Globus pallidus (tissue), 1 donor: ENCODE measurements around the gene FAM118B.
"Not testable (repeated sequence)": the region's sequence is repeated elsewhere in the genome, so short reads cannot be mapped to it uniquely, and the experiment has no call there.

Experiments used
- DNase-seq: peaks from one replicate; pipeline ENCODE4 v3.0.0-alpha.2; 2015; ENCODE audit warnings: low spot score

Gene FAM118B

DNA sequence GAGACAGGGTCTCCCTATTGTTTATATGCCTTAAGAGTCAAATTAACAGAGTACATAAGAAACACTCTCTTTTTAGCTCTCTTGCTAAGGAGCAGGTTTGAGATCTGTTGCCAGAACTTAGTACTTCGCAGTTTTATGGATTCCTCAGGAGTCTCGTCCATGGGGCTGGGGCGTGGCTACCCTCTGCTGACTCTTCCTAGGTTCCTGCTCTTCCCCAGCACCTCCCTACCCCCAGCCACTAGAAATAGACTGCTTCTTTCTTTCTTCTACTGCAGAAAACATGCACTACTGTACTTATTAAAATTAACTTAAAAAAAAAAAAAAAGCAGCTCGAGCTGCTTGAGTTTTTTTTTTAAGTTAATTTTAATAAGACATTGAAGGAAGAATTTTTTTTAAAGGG lies 8.0 kb downstream of the FAM118B start:
- DNase-seq = no peak

DNA sequence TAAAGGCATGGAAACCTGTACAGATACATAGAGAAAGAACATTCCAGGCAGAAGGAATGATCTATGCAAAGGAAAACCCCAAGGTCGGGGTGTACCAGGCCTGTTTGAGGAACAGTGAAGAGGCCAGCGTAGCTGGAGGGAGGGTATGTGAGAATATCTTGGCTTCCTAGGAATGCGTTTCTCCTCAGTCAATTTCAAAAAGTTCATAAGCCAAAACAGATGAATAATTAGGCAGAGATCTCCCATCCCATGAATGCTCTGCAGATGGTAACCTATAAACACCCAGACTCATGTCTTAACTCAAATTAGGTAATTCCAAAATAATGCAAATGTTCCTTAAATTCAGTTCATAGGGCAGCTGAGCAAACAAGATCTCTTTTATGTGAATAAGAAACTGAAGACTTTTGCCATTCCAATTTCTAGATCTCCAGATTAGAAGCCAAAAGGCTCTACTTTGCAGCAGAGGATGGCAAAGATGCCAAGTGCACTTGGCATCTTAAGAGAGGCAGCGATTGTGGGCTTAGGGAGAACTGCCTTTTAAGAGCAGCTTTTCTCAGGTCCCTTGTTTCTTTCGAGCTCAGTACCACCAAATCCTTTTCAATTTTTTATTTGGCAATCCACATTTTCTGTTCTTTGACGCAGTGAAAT lies 13.2 kb downstream of the FAM118B start:
- no peak for DNase-seq

DNA sequence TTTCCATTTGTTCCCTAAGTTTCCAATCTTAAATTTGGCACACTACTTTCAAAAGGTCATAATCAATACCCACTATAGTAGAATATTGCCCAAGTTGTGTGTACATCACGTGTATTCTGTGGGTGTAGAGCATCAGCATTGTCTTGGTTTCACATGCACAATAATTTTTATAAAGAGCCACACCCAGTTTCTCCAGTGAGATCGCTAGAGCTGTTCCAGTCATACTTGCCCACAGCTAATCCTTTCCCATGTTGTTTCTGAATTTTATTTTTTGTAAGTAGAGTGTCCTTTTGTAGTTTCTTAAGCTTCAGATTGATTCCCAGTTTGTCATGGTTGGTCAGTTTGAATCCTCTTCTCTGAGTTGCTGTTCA lies 13.7 kb downstream of the FAM118B start:
- DNase-seq = no peak

DNA sequence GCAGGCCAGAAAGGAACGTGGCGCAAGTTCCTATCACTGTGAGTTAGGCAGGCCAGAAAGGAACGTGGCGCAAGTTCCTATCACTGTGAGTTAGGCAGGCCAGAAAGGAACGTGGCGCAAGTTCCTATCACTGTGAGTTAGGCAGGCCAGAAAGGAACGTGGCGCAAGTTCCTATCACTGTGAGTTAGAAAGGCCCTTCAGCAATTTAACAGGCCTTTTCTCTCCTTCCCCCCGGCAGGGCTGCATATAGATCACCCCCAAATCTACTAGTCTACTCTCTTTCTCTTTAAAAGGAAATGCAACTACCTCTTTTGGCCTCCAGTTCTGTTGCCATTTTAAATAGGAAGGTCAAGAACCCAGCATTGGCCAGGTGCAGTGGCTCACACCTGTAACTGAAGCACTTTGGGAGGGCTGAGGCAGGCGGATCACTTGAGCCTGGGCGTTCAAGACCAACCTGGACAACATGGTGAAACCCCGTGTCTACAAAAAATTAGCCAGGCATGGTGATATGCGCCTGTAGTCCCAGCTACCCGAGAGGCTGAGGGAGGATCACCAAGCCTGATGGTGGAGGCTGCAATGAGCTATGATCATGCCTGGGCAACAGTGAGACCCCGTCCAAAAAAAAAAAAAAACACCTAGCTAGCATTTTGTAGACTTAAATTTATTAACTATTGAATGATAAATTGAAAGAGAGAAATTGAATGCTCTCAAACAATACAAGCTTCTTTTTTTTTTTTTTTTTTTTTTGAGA lies 14.9 kb downstream of the FAM118B start:
- no peak for DNase-seq

DNA sequence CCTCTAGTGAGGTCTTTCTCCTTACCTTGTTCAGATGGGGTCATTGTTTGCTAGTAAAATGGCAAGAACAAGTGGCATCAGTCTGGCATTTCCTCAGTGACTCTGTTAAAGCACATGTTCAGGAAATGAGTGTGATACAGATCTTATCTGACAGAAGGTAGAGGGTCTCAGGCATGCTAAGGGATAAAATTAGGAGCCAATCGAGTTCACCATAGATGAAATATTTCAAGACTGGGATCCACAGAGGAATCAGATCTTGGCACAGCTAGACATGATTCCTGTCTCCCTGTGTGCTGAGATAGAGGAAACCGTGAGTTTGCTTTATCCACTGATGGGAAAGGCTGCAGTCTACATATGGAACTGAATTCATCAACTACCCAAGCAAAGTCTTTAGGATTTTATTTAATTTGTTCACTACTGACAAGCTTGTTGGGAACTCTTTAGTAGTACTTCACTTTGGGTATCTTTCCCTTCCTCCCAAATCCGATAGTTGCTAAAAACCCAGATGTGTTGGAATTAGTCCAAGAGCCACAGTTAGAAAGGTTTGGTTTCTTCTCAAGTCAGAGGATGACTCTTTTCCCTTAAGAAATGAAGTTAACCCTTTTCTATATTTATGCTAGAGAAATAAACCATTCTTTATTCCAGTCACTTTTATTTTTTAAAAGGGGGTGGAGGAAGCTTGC lies 18.4 kb downstream of the FAM118B start:
- no peak for DNase-seq

DNA sequence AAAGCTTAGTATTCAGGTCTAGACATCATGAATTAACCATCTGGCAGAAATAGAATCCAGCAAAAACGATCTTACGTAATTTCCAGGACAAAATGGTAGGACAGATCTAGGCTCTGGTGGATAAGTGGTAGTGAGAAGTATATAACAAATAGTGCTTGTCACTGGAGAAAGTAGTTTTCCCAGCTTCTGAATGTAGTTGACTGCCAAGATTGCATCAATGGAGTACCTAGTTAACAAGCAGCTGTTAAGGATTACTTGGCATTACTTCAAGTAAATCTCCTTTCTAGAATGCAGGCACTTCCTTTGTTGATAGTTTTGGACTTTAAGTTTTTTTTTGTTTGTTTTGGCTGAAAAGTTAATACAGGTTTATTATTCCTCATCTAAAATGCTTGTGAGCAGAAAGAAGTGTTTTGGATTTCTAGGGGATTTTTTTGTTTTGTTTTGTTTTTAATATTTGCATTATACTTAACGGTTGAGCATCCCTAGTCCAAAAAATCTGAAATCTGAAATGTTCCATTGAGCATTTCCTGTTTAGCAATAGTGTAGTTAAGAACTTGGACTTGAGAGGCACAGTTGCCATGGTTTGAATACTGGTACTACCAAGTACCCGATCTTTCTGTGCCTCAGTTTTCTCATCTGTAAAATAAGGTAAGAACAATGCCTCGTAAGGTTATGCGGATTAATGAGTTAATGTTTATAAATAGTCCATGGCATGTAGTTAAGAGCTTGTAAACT lies 20.3 kb downstream of the FAM118B start:
- DNase-seq = no peak

DNA sequence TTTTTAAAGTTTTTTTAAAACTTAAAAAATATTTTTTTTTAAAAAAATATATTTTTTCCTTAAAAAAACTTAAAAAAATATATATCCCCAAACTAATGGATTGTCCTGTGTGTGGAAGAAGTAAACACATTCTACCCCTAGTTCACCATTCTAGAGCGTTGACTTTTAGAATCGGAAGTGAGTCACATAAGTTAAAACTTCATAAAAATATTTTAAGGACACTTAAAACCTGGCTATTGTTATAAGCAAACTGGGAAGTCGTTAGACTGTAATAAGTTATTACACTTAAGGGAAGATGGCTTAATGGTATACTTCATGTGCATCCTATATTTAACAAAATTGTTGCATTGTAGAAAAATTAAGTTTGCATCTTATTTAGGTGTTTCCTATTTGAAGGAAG lies 21.1 kb downstream of the FAM118B start:
- no peak for DNase-seq

DNA sequence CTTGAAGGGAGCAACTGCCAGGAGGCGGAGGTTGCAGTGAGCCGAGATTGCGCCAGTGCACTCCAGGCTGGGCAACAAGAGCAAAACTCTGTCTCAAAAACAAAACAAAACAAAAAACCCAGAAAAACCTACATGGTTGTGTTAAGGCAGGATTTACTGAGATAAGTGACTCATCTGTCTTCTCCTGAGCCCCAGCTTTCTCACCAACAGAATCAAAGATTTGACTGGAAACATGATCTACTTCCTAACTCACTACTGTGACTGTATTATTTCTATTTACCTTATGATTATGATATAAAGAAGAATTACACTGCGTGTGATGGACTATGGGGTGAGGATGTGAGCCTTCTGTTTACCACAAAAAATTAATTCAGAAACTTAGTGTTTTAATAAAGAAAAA lies 21.8 kb downstream of the FAM118B start:
- DNase-seq = no peak

DNA sequence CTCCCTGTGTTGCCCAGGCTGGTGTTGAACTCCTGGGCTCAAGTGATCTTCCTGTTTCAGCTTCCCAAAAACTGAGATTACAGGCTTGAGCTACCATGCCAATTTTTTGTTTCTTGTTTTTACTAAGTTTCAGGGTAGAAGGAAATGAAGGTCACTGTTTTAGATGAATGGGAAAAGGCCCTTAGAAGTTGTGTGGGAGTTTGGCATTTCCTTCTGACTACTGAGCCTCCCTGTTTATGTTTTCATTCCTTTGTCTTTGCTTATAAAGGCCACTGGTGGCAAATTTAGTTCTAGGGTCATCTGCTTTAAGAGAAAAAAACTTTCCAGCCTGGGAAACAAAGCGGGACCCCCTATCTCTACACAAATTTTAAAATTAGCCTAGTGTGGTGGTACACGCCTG lies 35.1 kb downstream of the FAM118B start:
- no peak for DNase-seq

DNA sequence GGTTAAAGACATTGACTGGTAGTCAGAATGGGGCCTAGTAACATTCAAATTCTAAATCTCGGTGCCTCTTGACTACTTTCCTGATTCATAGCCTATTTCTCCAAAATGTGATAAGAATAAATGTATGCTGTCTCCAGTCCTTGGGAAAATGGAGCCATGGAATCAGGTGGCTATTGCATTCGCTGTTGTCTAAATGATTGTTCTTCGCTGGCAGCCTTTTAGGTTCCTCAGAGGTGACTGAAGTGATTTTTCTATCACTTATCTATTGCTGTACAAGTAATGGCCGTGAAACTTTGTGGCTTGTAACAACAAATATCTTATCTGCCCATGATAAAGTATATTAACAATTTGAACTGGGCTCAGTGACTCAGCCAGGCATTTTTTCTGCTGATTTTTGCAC lies 41.7 kb downstream of the FAM118B start:
- DNase-seq = no peak

DNA sequence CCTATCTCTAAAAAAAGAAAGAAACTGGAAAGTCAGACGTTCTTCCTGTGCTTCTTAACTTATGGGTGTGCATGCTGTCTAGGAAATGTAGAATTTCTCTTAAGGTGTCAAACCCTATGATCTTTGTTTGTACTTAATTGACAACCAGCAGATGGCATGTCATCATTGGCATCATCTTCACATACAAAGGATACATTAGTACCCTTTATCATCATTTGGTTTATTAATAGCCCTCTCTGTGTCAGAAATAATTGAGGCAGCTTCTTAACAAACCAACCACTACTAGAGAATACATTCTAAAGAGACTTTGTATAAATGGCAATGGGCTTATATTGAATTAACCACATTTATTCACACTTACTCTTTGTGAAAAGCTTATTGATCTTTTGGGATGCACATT lies 43.2 kb downstream of the FAM118B start:
- no peak for DNase-seq

DNA sequence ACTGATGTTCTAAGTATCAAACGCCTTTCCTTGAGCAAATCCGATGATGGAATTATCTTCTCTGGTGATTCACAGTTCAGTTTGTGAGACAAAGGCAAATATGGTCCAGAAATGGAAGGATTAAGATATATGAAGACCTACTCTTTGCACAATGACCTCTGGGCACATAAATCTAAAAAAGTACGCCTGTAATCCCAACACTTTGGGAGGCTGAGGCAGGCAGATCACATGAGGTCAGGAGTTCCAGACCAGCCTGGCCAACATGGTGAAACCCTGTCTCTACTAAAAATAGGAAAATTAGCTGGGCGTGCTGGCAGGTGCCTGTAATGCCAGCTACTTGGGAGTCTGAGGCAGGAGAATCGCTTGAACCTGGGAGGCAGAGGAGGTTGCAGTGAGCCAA lies 43.9 kb downstream of the FAM118B start:
- not testable (repeated sequence) for DNase-seq

DNA sequence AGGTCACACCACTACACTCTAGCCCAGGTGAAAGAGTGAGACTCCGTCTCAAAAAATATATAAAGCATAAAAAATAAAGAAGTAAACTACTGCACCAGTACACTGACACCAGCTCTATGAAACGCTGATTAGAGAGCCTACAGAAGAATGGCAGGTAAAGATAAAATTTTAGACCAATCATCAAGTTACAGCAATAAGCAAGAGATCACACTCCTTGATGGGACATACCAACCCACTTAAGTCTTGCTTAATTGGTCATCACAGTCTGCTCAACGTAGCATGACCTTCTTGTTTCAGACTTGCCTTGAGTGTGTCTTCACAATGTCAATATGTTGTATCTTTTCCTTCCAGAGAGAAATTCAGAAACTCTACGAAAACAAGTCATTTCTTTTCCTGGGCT lies 44.6 kb downstream of the FAM118B start:
- no peak for DNase-seq

DNA sequence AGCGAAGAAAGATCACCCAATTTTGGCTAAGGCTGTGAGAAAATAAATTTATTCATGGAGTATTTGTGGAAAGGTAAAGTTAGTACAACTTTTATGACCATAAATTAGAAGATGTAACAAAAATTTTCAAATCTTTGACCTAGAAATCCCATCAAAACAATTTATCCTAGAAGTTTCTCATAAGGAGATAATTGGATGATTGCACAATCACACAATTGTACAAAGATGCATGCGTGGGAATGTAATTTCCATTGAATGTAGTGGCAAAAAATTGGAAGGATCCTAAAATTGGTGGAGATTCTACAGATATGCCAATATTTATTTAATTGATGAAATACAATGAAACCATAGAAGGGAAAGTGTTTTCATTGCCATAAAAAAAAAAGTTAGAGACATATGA lies 45.6 kb downstream of the FAM118B start:
- DNase-seq = no peak

DNA sequence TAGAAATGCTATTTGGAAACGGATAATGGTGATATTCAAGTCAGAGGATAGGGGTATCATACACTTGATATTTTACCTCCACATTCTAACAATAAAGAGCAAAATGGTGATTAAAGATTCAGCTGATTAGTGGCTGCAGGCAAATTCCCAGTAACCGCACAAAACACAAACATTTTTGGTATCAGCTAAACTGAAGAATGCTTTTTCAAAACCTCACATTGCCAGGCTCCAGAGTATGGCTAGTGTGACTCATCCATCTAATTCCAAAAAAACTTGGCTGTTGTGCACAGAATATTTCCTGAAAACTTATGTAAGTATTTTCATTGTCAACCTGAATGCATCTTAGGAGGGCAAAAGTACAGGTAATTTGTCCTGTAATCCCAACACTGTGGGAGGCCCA lies 46.2 kb downstream of the FAM118B start:
- DNase-seq = no peak

DNA sequence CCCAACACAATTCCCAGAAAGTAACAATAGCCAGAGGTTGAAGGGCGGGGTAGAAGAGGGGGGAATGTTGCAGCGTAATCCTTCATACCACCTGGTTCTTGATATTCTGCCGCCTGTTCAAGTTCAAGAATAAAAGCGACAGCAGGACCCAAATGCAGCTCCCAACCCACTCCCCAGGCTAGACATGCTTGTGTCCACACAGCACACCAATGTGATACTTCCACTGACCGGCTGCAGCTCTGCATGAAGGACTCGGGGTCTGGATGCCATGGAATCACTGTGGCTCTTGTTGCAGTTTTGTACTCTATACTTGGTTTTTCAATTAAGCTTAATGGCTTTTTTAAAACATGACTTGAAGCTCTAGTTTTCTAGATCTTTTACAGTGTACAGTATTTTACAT lies 50.6 kb downstream of the FAM118B start:
- no peak for DNase-seq

DNA sequence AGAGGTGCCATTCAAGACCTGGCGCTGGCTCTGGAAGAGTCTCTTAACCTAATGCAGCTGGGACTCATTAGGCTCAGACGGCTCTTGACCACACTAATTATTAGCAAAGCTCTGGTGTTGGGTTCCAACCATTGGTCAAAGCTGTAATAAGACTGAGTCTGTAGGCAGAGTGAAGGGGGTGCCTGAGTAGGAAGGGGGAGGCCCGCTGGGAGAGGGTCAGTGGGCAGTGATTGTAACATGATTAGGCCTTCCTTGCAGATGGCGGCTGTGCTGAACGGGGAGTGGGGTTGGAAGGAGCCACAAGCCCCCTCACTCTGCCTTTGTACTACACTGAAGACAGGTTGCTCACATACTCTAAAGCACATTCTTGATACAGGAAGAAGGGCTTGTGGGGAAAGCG lies 51.9 kb downstream of the FAM118B start:
- DNase-seq = no peak

DNA sequence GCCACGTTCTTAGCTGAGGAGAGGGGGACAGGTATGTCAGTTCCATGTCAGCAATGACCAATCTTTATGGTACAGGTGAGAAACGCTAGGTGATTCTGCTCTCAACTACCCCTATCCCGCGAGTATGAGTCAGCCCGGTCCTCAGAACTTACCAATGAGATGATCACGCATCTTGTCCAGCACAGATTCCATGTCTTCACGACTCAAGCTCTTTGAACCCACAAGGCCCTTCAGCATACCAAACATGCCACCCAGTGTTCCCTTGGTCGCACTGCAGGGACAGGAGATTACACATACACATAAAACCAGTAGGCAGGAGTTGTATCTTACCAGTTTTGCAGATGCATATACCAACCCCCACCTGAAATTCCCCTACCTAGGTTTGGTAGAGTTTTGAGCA lies 54.2 kb downstream of the FAM118B start:
- no peak for DNase-seq

DNA sequence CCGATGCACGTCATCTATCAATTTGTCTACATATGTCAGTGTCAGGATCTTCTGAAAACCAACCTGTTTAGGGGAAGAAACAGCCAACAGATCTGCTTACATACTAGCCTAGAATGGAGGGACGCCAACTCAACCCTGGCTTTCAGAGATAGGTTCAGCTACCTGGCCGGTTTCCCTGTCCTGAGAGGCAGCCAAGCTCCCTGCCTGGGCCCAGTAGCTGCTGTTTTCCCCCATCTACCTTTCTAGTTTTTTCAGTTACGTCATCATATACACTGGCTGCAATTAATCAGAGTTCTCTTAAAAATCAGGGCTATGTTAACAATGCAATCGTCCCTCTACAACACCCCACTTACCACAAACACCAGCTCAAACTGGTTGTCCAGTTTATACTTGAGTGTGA lies 56.1 kb downstream of the FAM118B start:
- DNase-seq = no peak

DNA sequence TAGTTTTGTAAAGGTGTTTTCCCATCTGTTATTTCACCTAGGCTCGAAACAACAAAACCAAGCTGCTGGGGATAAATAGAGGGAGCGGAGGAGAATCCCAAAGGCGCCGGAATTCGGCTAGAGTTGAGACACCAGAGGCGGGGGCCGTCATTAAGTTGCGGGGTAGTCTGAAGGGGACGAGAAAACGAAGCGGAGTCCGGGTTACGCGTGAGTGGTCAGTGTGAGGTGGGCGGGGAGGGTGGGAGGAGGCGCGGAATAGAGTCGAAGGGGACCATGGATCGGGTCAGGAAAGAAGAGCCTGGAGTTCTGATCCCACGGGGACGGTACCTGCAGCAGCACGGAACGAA lies 56.8 kb downstream of the FAM118B start:
- DNase-seq = peak; percentile 12

DNA sequence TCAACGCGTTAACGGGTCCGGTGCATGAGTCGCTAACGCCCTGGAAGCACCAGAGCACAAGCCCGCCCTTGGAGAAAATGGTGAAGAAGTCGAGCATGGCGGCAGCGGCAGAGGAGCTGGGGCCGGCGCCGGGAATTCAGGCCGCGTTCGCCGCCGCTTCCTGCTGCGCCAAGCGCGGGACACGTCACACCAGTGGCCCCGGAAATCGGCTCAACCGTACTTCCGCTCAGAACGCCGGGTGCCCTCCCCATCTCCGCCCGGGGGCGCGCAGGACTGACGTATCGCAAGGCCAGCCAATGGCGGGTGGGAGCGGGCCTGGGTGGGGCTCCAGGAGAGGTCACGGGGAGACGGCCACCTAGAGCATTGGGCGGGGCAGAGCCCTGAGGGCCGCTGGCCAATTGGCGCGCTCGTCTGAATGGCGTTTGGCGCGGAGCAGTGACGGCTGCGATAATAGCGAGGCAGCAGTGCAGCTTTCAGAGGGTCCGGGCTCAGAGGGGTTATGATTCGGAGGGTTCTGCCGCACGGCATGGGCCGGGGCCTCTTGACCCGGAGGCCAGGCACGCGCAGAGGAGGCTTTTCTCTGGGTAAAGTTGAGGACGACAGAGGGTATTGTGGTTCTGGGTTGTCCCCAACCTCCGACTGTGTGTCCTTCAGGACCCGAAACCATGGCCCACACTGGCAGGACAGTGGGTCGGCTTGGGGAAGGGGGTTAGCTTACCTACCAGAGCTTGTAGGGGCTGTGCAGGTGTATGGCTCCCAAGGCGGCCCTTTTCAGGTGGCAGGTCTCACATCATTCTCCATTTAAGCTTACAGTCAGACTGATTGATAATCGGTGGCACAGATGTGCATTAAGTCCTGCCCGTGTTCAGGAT lies 57.4 kb downstream of the FAM118B start, which contains the start of the genes FOXRED1 and SRPRA:
FOXRED1 (plus strand) TSS at position 447 of the 872 bp plus-strand sequence; CDS start at position 500, 53 bp downstream.
SRPRA (minus strand) TSS at position 188 of the 872 bp plus-strand sequence; CDS start at position 97, 91 bp downstream.
- peak; percentile 98 for DNase-seq

DNA sequence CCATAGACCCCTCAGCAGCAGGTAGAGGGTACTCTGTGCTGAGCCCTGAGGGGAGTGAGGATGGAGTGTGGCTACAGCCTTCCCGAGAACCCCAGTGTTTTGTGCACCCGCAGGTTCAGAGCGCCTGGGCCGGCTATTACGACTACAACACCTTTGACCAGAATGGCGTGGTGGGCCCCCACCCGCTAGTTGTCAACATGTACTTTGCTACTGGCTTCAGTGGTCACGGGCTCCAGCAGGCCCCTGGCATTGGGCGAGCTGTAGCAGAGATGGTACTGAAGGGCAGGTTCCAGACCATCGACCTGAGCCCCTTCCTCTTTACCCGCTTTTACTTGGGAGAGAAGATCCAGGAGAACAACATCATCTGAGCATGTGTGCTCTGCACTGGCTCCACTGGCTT lies 65.7 kb downstream of the FAM118B start:
- no peak for DNase-seq
